ENCODE measurements around the gene SH2D7.
"Not testable (repeated sequence)": the region's sequence is repeated elsewhere in the genome, so short reads cannot be mapped to it uniquely, and the experiment has no call there.

The SH2D7 gene

GRCh38 chr15:78146425-78147154, 54.2 kb downstream of the SH2D7 start:
- no peak for DNase-seq

GRCh38 chr15:78147566-78147965, 55.2 kb downstream of the SH2D7 start:
- no peak for DNase-seq

GRCh38 chr15:78148392-78149067, 56.2 kb downstream of the SH2D7 start:
- no peak for DNase-seq

GRCh38 chr15:78149068-78149804, 56.9 kb downstream of the SH2D7 start, which contains the start of gene IDH3A:
IDH3A (plus strand) TSS chr15:78149362; CDS start chr15:78149404, 42 bp downstream.
- peak; percentile 100 for DNase-seq

GRCh38 chr15:78149805-78150751, 57.7 kb downstream of the SH2D7 start:
- DNase-seq = no peak

GRCh38 chr15:78151075-78151474, 58.7 kb downstream of the SH2D7 start:
- not testable (repeated sequence) for DNase-seq
